Panc1 (cell line): ENCODE data around the gene MS4A15.

Experiments used
- TCF7L2 ChIP-seq: IDR thresholded peaks from 2 replicates; pipeline ENCODE4 v1.6.1; 2011; ENCODE audit warnings: mild to moderate bottlenecking, low read depth, low read length, inconsistent platforms
- TF ChIP-seq, protein P1 (sequence below), 2 experiments: IDR thresholded peaks; 2 replicates each; pipeline ENCODE4 v1.6.1; 2011 to 2012; ENCODE audit warnings: low read depth in 2 of 2, control low read depth in 1 of 2, low read length in 1 of 2, mild to moderate bottlenecking in 1 of 2, moderate library complexity in 1 of 2; ENCODE audit not compliant: insufficient read depth in 1 of 2
- TF ChIP-seq, protein P2 (sequence below): fragments of 450-650 bp; IDR thresholded peaks from 2 replicates; pipeline ENCODE4 v1.5.1; 2017; ENCODE audit warnings: mild to moderate bottlenecking

DNA sequence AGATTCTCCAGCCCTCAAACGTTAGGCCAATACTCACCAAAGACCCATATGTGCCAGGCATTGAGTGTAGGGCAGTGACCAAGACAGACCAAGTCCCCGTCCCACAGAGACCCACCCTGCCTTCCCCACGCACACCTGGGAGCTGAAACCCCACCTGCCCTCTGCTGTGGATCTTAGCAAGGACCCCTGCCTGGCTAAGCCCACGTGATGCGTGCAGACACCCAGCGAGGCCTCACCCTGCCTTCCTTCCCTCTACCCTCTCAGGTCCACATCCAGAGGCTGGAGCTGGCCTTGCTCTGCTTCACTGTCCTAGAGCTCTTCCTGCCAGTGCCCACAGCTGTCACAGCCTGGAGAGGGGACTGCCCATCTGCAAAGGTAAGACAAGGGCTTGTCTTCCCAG, 38.6 kb downstream of the MS4A15 start:
- TF ChIP-seq, protein P1, sequence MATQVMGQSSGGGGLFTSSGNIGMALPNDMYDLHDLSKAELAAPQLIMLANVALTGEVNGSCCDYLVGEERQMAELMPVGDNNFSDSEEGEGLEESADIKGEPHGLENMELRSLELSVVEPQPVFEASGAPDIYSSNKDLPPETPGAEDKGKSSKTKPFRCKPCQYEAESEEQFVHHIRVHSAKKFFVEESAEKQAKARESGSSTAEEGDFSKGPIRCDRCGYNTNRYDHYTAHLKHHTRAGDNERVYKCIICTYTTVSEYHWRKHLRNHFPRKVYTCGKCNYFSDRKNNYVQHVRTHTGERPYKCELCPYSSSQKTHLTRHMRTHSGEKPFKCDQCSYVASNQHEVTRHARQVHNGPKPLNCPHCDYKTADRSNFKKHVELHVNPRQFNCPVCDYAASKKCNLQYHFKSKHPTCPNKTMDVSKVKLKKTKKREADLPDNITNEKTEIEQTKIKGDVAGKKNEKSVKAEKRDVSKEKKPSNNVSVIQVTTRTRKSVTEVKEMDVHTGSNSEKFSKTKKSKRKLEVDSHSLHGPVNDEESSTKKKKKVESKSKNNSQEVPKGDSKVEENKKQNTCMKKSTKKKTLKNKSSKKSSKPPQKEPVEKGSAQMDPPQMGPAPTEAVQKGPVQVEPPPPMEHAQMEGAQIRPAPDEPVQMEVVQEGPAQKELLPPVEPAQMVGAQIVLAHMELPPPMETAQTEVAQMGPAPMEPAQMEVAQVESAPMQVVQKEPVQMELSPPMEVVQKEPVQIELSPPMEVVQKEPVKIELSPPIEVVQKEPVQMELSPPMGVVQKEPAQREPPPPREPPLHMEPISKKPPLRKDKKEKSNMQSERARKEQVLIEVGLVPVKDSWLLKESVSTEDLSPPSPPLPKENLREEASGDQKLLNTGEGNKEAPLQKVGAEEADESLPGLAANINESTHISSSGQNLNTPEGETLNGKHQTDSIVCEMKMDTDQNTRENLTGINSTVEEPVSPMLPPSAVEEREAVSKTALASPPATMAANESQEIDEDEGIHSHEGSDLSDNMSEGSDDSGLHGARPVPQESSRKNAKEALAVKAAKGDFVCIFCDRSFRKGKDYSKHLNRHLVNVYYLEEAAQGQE (IDR thresholded peaks at IDR 0.05; ENCODE audit: insufficient read depth in 1 of 2, low read depth in 2 of 2, low read length in 1 of 2), result no peak
- TF ChIP-seq, protein P2, sequence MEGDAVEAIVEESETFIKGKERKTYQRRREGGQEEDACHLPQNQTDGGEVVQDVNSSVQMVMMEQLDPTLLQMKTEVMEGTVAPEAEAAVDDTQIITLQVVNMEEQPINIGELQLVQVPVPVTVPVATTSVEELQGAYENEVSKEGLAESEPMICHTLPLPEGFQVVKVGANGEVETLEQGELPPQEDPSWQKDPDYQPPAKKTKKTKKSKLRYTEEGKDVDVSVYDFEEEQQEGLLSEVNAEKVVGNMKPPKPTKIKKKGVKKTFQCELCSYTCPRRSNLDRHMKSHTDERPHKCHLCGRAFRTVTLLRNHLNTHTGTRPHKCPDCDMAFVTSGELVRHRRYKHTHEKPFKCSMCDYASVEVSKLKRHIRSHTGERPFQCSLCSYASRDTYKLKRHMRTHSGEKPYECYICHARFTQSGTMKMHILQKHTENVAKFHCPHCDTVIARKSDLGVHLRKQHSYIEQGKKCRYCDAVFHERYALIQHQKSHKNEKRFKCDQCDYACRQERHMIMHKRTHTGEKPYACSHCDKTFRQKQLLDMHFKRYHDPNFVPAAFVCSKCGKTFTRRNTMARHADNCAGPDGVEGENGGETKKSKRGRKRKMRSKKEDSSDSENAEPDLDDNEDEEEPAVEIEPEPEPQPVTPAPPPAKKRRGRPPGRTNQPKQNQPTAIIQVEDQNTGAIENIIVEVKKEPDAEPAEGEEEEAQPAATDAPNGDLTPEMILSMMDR, result no peak
- no peak for TF ChIP-seq TCF7L2
